Ecto neural progenitor cell (in vitro differentiated cells): ENCODE data around the gene MRTFA.

Experiments used
- DNase-seq: peaks from one replicate; pipeline ENCODE4 v3.0.0-alpha.2; 2018; ENCODE audit warnings: low spot score

Gene MRTFA

GRCh38 chr22:40463017-40463631 is 173.4 kb downstream of the MRTFA start:
- DNase-seq, result no peak

GRCh38 chr22:40462195-40462984 is 174.1 kb downstream of the MRTFA start:
- DNase-seq, result no peak

DNA sequence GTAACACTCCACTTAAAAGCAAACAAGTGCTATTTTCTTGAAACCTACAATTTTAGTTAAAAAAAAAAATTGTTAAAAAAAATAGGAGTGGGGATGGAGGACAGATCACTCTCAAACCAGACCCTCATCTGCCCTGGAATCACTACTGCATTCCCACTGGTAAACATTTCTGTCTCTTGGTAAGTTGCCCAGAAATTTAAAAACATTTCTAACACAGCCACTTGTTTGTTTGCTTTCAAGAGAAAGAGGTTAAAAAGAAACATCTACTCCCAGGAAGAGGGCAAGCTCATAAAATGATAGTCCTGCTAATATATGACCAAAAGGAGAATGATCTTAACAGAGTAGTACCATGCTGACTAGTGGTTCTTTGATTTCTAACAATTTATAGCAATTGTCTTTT is 182.8 kb downstream of the MRTFA start:
- DNase-seq, result no peak

- DNase-seq, result no peak
Measured at GRCh38 chr22:40452730-40453487, 183.6 kb downstream of the MRTFA start.

GRCh38 chr22:40451210-40451609 is 185.3 kb downstream of the MRTFA start:
- no peak for DNase-seq

DNA sequence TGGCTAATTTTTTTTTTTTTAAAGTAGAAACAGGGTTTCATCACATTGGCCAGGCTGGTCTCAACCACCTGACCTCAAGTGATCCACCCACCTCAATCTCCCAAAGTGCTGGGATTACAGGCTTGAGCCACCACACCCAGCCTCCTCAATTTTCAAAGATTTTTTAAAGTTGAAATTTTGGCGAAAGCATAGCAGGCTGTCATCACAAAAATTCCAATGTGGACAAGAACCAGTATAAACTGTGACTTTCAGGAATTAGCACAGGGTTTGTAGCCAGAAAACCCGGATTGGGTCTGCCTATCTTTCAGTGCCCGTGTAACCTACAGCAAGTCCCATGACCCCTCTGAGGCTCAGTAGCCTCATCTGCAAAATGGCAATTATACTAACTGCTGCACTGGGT is 185.9 kb downstream of the MRTFA start:
- DNase-seq, result no peak

GRCh38 chr22:40449676-40450035 is 186.9 kb downstream of the MRTFA start:
- DNase-seq, result no peak

GRCh38 chr22:40446203-40446602 is 190.3 kb downstream of the MRTFA start:
- no peak for DNase-seq

DNA sequence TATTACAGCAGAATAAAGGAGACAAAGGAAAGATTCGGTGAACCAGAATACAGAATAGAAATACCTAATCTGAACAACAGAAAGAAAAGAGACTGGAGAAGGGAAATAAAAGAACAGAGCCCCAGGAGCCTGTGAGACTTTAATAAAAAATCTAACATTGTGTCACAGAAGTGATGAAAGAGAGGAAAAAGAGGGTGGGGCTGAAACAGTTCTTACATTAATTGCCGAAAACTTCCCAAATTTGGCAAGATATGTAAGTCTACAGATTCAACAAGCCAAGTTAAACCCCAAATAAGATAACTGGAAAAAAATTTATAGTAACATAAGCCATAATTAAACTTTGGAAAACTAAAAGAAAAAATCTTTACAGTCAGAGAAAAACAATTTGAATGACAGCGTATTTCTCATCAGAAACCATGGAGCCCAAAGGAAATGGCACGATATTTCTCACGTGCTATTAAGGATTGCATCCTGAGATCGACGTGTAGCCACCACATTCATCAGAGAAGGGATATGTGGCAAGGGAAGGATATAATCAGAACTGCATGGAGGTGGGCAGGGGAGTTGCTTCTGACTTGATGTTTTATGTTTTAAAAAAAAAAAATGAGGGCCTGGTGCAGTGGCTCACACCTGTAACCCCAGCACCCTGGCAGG is 192.2 kb downstream of the MRTFA start:
- no peak for DNase-seq

GRCh38 chr22:40443732-40444131 is 192.8 kb downstream of the MRTFA start:
- no peak for DNase-seq

DNA sequence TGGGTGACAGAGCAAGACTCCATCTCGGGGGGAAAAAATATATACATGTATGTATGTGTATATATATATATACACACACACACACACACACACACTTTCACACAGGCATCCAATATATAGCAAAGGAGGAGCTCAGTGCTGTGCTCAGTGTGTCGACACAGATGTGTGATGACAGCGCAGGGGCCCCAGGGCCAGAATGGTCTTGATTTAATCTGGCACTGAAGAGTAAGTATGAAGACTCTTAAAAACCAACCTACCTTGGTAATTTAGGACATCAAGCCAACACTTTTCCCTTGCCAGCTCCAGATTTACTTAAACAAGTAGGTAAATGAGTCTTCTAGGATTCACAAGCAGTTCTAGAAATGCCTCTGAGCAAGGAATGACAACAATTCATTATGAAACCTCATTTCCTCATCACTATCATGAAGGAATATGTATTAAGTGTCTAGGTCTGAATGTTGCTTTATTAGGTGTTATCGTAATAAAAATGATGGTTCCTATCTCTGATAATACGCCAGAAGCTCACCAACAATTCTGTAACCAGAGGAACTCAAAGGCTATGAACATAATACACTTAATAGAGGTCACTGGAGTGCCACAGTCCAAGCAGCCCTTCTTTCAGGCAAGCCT is 194.6 kb downstream of the MRTFA start:
- no peak for DNase-seq

DNA sequence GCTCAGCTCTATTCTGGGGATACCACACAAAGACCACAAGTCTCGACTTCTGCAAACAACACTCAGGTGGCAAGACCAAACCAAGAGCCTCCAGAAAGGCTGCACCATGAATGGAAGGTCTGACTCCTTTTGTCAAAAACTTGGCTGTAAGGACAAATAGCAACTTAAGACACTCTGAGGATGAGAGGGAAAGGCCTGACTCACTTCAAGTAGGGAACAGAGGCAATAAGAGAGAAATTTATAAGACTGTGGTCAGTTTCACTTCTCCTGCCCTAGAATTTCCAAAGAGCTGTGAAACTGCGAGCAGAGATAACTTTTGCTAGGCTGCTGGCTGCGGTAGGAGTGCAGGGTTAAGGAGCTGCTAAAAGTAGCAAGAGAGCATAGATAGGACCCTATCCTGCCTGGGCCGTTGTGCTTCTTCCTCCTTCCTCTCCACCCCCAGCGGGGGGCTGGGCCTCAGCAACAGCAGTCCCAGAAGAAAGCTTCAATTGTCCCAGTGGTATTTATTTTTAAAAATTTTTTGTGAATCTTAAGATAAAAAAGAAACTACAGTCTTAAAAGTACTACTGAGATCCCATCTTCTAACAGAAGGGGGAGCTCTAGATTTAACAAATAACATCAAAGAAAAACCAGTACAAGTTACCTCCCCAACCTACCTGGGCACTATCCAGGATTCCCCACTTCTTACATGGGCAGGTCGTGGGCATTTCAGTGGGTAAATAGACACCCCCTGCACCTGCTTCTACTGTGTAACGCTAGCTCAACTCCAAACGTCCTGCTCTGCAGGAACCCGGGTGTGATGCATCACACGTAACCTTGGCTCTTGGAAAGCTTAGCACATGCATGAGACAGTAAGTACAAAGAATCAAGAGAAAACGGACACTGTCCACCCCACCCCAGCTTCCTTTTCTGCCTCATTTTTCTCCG is 199.8 kb downstream of the MRTFA start:
- no peak for DNase-seq

GRCh38 chr22:40434745-40435144 is 201.8 kb downstream of the MRTFA start:
- no peak for DNase-seq

DNA sequence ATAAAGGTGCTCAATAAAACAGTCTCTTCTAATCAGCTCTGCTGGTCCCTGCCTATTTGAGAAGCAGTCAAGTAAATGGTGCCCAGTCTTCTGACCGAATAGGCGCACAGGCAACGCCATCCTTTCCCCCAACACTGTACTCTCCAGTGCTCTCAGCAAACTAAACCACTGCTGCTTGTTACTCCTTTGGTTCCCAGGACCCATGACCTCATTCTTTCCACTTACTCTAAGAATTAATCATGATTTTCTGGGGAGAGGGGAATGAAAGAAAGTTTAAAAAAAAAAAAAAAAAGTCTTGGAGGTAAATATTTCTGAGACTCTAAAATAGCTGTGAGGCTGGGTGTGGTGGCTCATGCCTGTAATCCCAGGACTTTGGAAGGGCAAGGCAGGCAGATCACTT is 202.4 kb downstream of the MRTFA start:
- DNase-seq, result no peak

DNA sequence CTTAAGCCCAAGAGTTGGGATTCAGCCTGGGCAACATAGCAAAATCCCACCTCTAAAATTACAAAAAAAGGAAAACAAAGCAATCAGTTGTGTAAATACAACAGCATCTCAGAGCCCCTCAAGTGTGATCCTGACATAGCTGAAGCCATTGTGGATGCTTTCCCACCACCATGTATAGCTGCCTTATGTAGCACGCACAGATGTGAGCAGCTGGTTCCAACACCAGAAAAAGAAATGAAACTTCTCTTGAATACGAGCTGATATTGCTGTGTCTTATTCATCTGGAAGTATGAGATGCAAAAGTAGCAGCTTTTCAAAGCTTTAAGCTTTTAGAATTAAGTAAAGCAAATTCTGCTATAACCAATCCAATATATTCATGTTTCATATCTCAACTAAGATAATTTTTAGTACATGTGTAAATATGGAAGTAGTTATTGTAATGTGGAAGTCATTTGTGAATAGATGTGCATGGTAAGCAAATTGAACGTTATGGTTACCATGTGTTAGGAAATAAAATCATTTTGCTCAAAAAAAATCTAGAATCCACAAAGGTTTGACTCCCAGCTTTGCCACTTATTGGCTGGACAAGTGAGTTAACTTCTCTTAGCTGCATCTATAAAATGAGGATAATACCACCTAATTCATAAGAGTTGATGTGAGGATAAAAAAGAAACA is 203.0 kb downstream of the MRTFA start:
- no peak for DNase-seq

GRCh38 chr22:40432625-40433024 is 203.9 kb downstream of the MRTFA start:
- DNase-seq, result no peak

DNA sequence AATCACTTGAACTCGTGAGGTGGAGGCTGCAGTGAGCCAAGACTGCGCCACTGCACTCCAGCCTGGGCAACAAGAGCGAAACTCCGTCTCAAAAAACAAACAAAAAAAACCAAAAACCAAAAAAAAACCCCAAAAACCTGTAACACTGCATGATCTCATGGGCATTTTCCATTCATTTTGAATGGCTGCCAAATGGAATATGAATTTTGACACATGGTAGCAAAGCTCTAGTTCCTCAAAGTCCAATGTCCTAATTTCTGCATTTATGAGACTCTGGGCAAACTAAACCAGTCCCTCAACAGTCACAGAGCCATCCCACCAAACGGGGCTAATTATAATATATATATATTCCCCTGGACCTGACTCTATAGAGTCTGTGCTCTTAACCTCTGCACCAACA is 204.4 kb downstream of the MRTFA start:
- no peak for DNase-seq

GRCh38 chr22:40430991-40431390 is 205.5 kb downstream of the MRTFA start:
- no peak for DNase-seq

GRCh38 chr22:40429481-40429880 is 207.0 kb downstream of the MRTFA start:
- DNase-seq, result no peak

GRCh38 chr22:40428796-40429195 is 207.7 kb downstream of the MRTFA start:
- no peak for DNase-seq
